A549 treated with RU486 at 1 μM for 4 hours (cell line): ENCODE measurements around the gene ANO10. TPM values are rescaled to one million over a fixed set of nuclear protein-coding genes. Genes with fewer than 3 reads are reported as not detected.

Source experiments
- total RNA-seq: library from RNA; stranded (reverse); fragments of 200-300 nt; extraction: Qiagen RNA extraction; gene quantifications from 5 replicates; pipeline ENCODE4 v1.2.3, GENCODE V29; 2022; ENCODE audit warnings: low read depth

Gene ANO10
- total RNA-seq, result 15.1 to 21.5 TPM (median 20.3 TPM) in 5 replicates

GRCh38 chr3:43621656-43622432 is at the start of gene ANO10:
TSS of gene ANO10 (minus strand) at chr3:43622011. CDS start at chr3:43605852, 16,159 bp downstream.

Other genes starting within 250 kb of the ANO10 start
- gene ABHD5, start 68.9 kb upstream of the ANO10 start, total RNA-seq, result 16.4 to 23.3 TPM (median 18.3 TPM) in 5 replicates